HG03135 (cell line): ENCODE measurements around the gene ZNF497.
"Not testable (repeated sequence)": the region's sequence is repeated elsewhere in the genome, so short reads cannot be mapped to it uniquely, and the experiment has no call there.

Experiments
- ATAC-seq: cut with Tn5 transposase; IDR thresholded peaks from one replicate; pipeline ENCODE4 v1.9.1; 2021; ENCODE audit warnings: mild to moderate bottlenecking, moderate library complexity; ENCODE audit not compliant: unreplicated experiment

ZNF497 gene

GRCh38 chr19:58394821-58395219 lies 32.3 kb upstream of the ZNF497 start:
- no peak for ATAC-seq

GRCh38 chr19:58393725-58394033 lies 31.1 kb upstream of the ZNF497 start:
- no peak for ATAC-seq

GRCh38 chr19:58392945-58393724 lies 30.6 kb upstream of the ZNF497 start:
- ATAC-seq = no peak

- ATAC-seq = no peak
Measured at GRCh38 chr19:58388175-58388526, 25.6 kb upstream of the ZNF497 start.

GRCh38 chr19:58387338-58388174 lies 25.0 kb upstream of the ZNF497 start:
- no peak for ATAC-seq

- ATAC-seq = peak; percentile 81
Measured at GRCh38 chr19:58386576-58387337, 24.2 kb upstream of the ZNF497 start, which contains the start of gene RPS5. TSS of gene RPS5 (plus strand) at chr19:58387269. CDS start at chr19:58388138, 869 bp downstream.

GRCh38 chr19:58385891-58386575 lies 23.5 kb upstream of the ZNF497 start:
- peak; percentile 17 for ATAC-seq

GRCh38 chr19:58385313-58385890 lies 22.9 kb upstream of the ZNF497 start:
- no peak for ATAC-seq

- ATAC-seq = no peak
Measured at GRCh38 chr19:58382997-58383603, 20.5 kb upstream of the ZNF497 start.

GRCh38 chr19:58381460-58382212 lies 19.1 kb upstream of the ZNF497 start:
- no peak for ATAC-seq

- ATAC-seq = peak; percentile 75
Measured at GRCh38 chr19:58380662-58381459, 18.3 kb upstream of the ZNF497 start, which contains the start of gene ZNF837. TSS of gene ZNF837 (minus strand) at chr19:58381030. CDS start at chr19:58369332, 11,698 bp downstream.

GRCh38 chr19:58380037-58380661 lies 17.6 kb upstream of the ZNF497 start:
- no peak for ATAC-seq

GRCh38 chr19:58379246-58379645 lies 16.7 kb upstream of the ZNF497 start:
- no peak for ATAC-seq

- ATAC-seq = not testable (repeated sequence)
Measured at GRCh38 chr19:58376724-58377123, 14.2 kb upstream of the ZNF497 start.

GRCh38 chr19:58374200-58374599 lies 11.6 kb upstream of the ZNF497 start:
- ATAC-seq = no peak

- ATAC-seq = no peak
Measured at GRCh38 chr19:58372311-58373133, 10.0 kb upstream of the ZNF497 start.
